AG04449 (cell line): Measurements from ENCODE around the gene DOCK1.

Experiments used
- CTCF ChIA-PET: fragments of 350-600 bp; formaldehyde crosslinking; extraction: SDS; loops from one replicate; lab custom pipeline; 2021; ENCODE audit warnings: antibody characterized with exemption; lab: Yijun Ruan, JAX
- POLR2A ChIA-PET: fragments of 400-600, 350-600 bp; formaldehyde crosslinking; extraction: SDS; loops from one replicate; lab custom pipeline; 2020; ENCODE audit warnings: antibody characterized with exemption, inconsistent platforms; lab: Yijun Ruan, JAX
- DNase-seq: peaks from one replicate; pipeline ENCODE4 v3.0.0-alpha.2; 2010; ENCODE audit warnings: low read depth, low spot score
- H3K4me3 ChIP-seq: 2 replicates; pipeline ENCODE4 v1.5.1; 2011; ENCODE audit warnings: low read depth, mild to moderate bottlenecking, control low read depth, low read length
- TF ChIP-seq, protein P1 (sequence below): IDR thresholded peaks from one replicate; pipeline ENCODE4 v1.5.1; 2011; ENCODE audit warnings: mild to moderate bottlenecking, moderate library complexity, low read length, control low read depth, inconsistent platforms; ENCODE audit not compliant: insufficient read depth; ENCODE audit errors: missing control alignments

DOCK1 gene

DNA sequence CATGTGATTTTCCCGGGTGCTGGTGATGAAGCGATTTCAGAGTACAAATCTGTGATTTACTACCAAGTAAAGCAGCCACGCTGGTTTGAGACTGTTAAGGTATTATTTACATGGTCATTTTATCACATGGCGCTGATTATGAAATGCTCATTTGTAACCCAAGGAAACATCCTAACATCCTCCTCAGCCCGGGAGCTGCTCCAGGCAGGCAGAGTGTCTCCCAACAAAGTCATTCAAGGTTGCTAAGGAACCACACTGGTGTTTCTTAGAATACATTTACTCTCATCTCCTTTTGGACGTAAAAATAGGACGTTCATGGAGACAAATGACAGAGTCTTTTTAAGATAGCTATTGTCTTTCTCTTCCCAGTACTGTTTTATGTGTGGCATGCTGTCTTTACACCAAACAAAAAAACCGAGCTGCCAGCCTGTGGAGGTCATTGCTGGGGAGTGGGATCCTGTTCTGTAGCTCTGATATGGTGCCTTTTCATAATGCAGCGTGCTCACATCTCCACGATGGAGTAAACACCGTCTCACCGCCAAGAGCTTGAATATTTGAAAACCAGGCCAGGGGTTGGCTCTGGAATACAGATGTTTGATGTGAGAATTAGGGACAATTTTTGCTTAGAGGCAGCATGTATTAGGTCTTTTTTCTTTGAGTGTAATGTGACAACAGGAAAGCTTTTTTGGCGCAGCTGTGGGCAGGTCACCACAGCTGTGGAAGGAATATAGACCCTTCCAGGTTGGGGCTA lies 119.6 kb downstream of the DOCK1 start:
- H3K4me3 ChIP-seq = no peak overlapping the region
- ChIA-PET CTCF (interaction anchor here (0.8 to 1.5 kb wide), 2 partner anchors 9 to 11 kb away, joined by 3 read pairs; no protein-coding TSS in a partner anchor), POLR2A (no interaction called here)
- TF ChIP-seq, protein P1, sequence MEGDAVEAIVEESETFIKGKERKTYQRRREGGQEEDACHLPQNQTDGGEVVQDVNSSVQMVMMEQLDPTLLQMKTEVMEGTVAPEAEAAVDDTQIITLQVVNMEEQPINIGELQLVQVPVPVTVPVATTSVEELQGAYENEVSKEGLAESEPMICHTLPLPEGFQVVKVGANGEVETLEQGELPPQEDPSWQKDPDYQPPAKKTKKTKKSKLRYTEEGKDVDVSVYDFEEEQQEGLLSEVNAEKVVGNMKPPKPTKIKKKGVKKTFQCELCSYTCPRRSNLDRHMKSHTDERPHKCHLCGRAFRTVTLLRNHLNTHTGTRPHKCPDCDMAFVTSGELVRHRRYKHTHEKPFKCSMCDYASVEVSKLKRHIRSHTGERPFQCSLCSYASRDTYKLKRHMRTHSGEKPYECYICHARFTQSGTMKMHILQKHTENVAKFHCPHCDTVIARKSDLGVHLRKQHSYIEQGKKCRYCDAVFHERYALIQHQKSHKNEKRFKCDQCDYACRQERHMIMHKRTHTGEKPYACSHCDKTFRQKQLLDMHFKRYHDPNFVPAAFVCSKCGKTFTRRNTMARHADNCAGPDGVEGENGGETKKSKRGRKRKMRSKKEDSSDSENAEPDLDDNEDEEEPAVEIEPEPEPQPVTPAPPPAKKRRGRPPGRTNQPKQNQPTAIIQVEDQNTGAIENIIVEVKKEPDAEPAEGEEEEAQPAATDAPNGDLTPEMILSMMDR = no peak
- DNase-seq = no peak

DNA sequence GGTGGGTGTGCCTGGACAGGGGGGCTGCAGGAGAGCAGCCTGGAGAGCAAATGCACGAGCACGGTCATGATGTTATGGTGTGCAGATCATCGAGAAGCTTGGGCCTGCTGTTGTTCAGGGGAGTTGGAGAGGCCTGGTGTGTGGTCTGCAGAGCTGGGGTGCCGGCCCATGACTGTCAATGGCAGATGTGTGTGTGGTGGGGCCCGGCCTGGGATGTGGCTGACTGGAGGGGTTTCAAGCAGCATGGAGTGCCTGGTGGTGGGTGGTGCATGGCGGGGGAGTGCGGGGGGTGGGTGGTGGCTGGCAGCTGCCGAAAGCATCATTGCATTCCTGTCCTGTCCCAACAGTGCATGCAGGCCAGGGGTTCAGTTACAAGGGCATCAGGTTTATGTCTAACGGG lies 122.6 kb downstream of the DOCK1 start:
- POLR2A ChIA-PET = no interaction called here
- no peak for DNase-seq
- H3K4me3 ChIP-seq = no peak overlapping the region
- TF ChIP-seq, protein P1 = no peak
- CTCF ChIA-PET = no interaction called here

DNA sequence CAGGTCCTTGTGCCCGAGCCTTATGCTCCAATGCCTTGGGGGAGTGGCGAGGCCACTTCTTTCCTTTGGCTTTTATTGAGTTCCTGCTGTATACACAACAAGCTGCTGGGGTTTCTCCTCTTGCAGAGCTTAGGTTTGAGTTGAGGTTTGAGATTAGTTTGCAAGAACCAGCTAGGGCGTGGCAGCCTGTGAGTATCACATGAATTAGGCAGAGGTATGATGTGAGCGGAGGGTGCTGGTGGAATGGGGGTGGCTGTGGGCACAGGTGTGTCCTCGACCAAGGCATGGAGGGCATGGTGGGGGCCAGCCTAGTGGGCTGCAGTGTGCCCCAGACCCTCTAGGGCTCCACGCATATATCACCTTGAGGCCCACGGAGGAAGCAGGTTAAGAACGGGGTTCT lies 123.3 kb downstream of the DOCK1 start:
- TF ChIP-seq, protein P1 = no peak
- CTCF ChIA-PET = no interaction called here
- DNase-seq = no peak
- POLR2A ChIA-PET = no interaction called here
- H3K4me3 ChIP-seq = no peak overlapping the region

DNA sequence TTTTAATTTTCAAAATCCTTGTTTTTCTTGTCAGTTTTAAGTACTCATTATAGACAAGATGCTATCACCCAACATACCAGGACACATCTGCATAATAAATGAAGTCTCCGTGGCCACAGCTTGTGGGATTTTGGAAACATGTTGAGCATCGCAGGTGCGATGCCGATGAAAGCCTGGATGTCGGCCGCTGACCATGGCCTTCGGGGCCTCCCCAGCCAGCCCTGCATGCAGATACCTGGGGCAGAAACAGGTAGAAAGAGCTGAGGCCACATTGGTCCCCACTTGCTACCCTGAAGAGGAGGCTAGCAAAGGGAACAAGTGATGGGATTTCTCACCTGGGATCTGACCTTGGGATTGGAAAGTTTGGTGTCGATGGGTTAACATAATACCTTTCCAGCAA lies 123.8 kb downstream of the DOCK1 start:
- TF ChIP-seq, protein P1 = no peak
- H3K4me3 ChIP-seq = no peak overlapping the region
- CTCF ChIA-PET = no interaction called here

DNA sequence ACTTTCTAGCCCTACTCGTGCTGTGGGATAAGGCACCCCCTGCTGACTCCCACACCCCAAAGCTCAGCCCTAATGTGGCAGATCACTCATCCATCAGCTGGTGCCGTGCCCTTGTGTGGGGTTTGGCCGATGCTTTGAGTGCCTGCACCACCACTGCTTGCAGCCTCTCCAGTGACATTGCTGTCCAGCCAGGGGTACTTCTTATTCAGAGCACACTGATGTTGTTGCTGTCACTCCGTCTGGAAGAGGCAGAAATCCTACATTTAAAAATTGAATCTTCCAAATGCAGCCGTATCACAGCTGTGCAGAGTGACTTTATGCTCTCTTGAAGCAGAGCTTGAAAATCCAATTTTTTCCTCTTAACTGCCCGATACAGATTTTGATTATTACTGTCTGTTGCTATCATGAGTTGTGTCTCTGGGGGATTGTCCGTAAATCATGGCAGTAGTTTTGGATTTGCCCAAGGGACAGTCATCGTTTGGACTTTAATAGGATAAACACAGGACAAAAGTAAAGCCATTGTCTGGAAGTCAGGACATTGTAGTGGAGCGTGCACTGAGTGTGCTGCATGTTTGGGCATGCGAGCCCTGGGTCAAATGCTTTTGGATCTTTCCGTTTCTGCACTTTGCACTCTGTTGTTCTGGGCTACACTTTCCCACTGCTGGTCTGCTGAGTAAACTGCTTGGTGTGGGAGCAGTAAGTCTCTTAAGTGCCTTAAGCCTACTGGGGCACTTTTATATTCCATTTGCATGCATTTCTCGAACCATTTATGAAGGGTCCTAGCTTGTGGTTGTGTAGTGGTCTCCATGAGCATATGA lies 128.2 kb downstream of the DOCK1 start:
- ChIA-PET POLR2A (no interaction called here), CTCF (interaction anchor here (0.9 kb wide), 1 partner anchor 9 kb away, joined by 3 read pairs; no protein-coding TSS in a partner anchor)
- no peak for DNase-seq

More for the DNA sequence above, 123.8 kb downstream of the DOCK1 start:
- DNase-seq = no peak
- POLR2A ChIA-PET = no interaction called here

More for the DNA sequence above, 128.2 kb downstream of the DOCK1 start:
- no peak overlapping the region for H3K4me3 ChIP-seq
- TF ChIP-seq, protein P1 = no peak
